Chondrocyte (in vitro differentiated cells): ENCODE data around the gene PPP6R3. TPM values are rescaled to one million over a fixed set of nuclear protein-coding genes. Genes with fewer than 3 reads are reported as not detected.

Source experiments
- DNase-seq: peaks from one replicate; pipeline ENCODE4 v3.0.0; 2021; ENCODE audit warnings: mixed read lengths, low spot score
- H3K27ac Mint-ChIP-seq: one replicate; pipeline ENCODE4 v1.8.0; 2021; ENCODE audit warnings: mild to moderate bottlenecking, moderate library complexity, mixed read lengths; ENCODE audit not compliant: unreplicated experiment
- H3K27me3 Mint-ChIP-seq: 2 replicates; pipeline ENCODE4 v1.8.0; 2021; ENCODE audit warnings: low read depth, mixed read lengths
- H3K36me3 Mint-ChIP-seq: 2 replicates; pipeline ENCODE4 v1.8.0; 2021; ENCODE audit warnings: low read depth, mixed read lengths
- H3K4me1 Mint-ChIP-seq: 2 replicates; pipeline ENCODE4 v1.8.0; 2021; ENCODE audit warnings: low read depth, mild to moderate bottlenecking, mixed read lengths
- H3K4me3 Mint-ChIP-seq: one replicate; pipeline ENCODE4 v1.8.0; 2021; ENCODE audit warnings: mild to moderate bottlenecking, moderate library complexity, mixed read lengths; ENCODE audit not compliant: unreplicated experiment
- H3K9me3 Mint-ChIP-seq: 2 replicates; pipeline ENCODE4 v1.8.0; 2021; ENCODE audit warnings: low read depth, mixed read lengths
- total RNA-seq: library from RNA; stranded (reverse); gene quantifications from 3 replicates; pipeline ENCODE4 v1.2.1, GENCODE V29; 2021
- TF ChIP-seq, protein P1 (sequence below): fragments of 200-600 bp; sonication (generic); IDR thresholded peaks from 2 replicates; pipeline ENCODE4 v1.5.0; 2021; ENCODE audit warnings: antibody characterized with exemption, mild to moderate bottlenecking, moderate library complexity

PPP6R3 gene
- total RNA-seq, 1 donor from 2014 or later = 73.4 TPM

DNA sequence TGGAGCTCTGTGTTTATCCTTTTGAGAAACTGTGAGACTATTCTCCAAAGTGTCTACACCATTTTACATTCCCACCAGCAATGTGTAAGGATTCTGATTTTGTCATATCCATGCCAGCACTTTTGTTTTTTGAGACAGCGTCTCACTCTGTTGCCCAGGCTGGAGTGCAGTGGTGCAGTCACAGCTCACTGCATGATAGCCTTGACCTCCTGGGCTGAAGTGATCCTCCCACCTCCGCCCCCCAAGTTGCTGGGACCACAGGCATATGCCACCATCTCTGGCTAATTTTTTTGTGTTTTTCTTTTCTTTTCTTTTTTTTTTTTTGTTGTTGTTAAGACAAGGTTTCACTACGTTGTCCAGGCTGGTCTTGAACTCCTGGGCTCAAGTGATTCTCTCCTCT, 35.3 kb downstream of the PPP6R3 start:
- H3K27me3 Mint-ChIP-seq = no peaks in the 10 kb centered on the region
- DNase-seq = no peak
- TF ChIP-seq, protein P1, sequence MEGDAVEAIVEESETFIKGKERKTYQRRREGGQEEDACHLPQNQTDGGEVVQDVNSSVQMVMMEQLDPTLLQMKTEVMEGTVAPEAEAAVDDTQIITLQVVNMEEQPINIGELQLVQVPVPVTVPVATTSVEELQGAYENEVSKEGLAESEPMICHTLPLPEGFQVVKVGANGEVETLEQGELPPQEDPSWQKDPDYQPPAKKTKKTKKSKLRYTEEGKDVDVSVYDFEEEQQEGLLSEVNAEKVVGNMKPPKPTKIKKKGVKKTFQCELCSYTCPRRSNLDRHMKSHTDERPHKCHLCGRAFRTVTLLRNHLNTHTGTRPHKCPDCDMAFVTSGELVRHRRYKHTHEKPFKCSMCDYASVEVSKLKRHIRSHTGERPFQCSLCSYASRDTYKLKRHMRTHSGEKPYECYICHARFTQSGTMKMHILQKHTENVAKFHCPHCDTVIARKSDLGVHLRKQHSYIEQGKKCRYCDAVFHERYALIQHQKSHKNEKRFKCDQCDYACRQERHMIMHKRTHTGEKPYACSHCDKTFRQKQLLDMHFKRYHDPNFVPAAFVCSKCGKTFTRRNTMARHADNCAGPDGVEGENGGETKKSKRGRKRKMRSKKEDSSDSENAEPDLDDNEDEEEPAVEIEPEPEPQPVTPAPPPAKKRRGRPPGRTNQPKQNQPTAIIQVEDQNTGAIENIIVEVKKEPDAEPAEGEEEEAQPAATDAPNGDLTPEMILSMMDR = no peak
- H3K9me3 Mint-ChIP-seq = no peaks in the 10 kb centered on the region
- no peak overlapping the region for H3K4me3 Mint-ChIP-seq
- H3K36me3 Mint-ChIP-seq = no peaks in the 10 kb centered on the region
- H3K27ac Mint-ChIP-seq = no peak overlapping the region
- H3K4me1 Mint-ChIP-seq = peaks cover 44% of the 10 kb centered on the region

- Mint-ChIP-seq H3K27me3 (no peaks in the 10 kb centered on the region), H3K9me3 (no peaks in the 10 kb centered on the region), H3K4me3 (no peak overlapping the region), H3K36me3 (peaks cover 2% of the 10 kb centered on the region), H3K27ac (no peak overlapping the region), H3K4me1 (peaks cover 50% of the 10 kb centered on the region)
- DNase-seq = no peak
- TF ChIP-seq, protein P1 = no peak
These were observed 37.2 kb downstream of the PPP6R3 start for GRCh38 chr11:68497761-68498160.

- DNase-seq = no peak
- peaks cover 2% of the 10 kb centered on the region for H3K36me3 Mint-ChIP-seq
- H3K4me3 Mint-ChIP-seq = no peak overlapping the region
- peaks cover 52% of the 10 kb centered on the region for H3K4me1 Mint-ChIP-seq
- no peaks in the 10 kb centered on the region for H3K9me3 Mint-ChIP-seq
- no peaks in the 10 kb centered on the region for H3K27me3 Mint-ChIP-seq
- TF ChIP-seq, protein P1 = no peak
- H3K27ac Mint-ChIP-seq = no peak overlapping the region
These were observed 37.8 kb downstream of the PPP6R3 start for GRCh38 chr11:68498321-68498720.

- Mint-ChIP-seq H3K27me3 (no peaks in the 10 kb centered on the region), H3K9me3 (no peaks in the 10 kb centered on the region), H3K4me3 (no peak overlapping the region), H3K36me3 (peaks cover 2% of the 10 kb centered on the region), H3K27ac (no peak overlapping the region), H3K4me1 (peaks cover 61% of the 10 kb centered on the region)
- no peak for DNase-seq
- TF ChIP-seq, protein P1 = no peak
These were observed 38.6 kb downstream of the PPP6R3 start for GRCh38 chr11:68498903-68499883.

DNA sequence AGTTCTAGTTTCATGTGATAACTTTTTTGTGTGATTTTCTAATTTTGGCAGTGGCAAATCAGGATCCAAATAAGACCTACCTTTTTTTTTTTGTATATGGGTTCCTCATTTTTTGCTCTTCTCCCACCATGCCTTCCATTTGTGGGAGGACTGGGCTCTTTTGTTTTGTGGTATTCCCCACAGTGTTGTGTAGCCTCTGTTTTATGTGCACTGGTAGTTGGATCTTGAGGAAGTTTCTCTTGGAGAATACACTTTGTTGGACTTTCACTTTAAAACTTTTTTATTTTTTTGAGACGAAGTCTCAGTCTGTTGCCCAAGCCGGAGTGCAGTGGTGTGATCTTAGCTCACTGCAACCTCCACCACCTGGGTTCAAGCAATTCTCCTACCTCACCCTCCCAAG, 39.7 kb downstream of the PPP6R3 start:
- no peak overlapping the region for H3K4me3 Mint-ChIP-seq
- no peaks in the 10 kb centered on the region for H3K9me3 Mint-ChIP-seq
- H3K36me3 Mint-ChIP-seq = peaks cover 2% of the 10 kb centered on the region
- H3K27ac Mint-ChIP-seq = no peak overlapping the region
- TF ChIP-seq, protein P1 = no peak
- peaks cover 66% of the 10 kb centered on the region for H3K4me1 Mint-ChIP-seq
- no peak for DNase-seq
- no peaks in the 10 kb centered on the region for H3K27me3 Mint-ChIP-seq
